Motor neuron (in vitro differentiated cells): ENCODE results near the gene CORT. TPM values are rescaled to one million over a fixed set of nuclear protein-coding genes. Genes with fewer than 3 reads are reported as not detected.
A peak's percentile ranks its signal among the peaks of the same experiment; 100 is the strongest.
"Not testable (repeated sequence)": the region's sequence is repeated elsewhere in the genome, so short reads cannot be mapped to it uniquely, and the experiment has no call there.

Experiments
- ATAC-seq, 8 experiments: fragments of 200-7000 bp; cut with Tn5 transposase; replicated peaks in 6 of 8; 2 replicates each; pipeline ENCODE4 v1.8.0; 2021; ENCODE audit warnings: mild to moderate bottlenecking in 8 of 8, moderate library complexity in 8 of 8
- H3K27ac ChIP-seq, 2 donors: fragments of 250-450 bp; sonication (Bioruptor Pico); 2 replicates each; pipeline ENCODE4 v1.9.0; 2021; ENCODE audit warnings: antibody characterized with exemption in 2 of 2, mild to moderate bottlenecking in 2 of 2, moderate library complexity in 1 of 2
- H3K4me1 ChIP-seq, 2 donors: fragments of 250-450 bp; sonication (Bioruptor Pico); replicated peaks in 1 of 2; 2 replicates each; pipeline ENCODE4 v1.6.1; 2021; ENCODE audit warnings: antibody characterized with exemption in 2 of 2, mild to moderate bottlenecking in 2 of 2, moderate library complexity in 1 of 2
- H3K4me3 ChIP-seq, 5 donors: fragments of 250-450 bp; sonication (Bioruptor Pico); 2 replicates each; pipeline ENCODE4 v1.9.0; 2021; ENCODE audit warnings: antibody characterized with exemption in 5 of 5, mild to moderate bottlenecking in 5 of 5, moderate library complexity in 4 of 5
- WGBS, 10 experiments: fragments of 450-650 bp; shearing (Covaris generic); methylation state at CpG; one replicate each; pipeline ENCODE4 v1.0.0; 2022; 5-methylcytosine and 5-hydroxymethylcytosine counted together
- in situ Hi-C, 9 experiments: fragments of 400-800 bp; cut with MboI; loops; one replicate each; pipeline ENCODE4 v1.15.0; 2021; ENCODE audit warnings: low sequenced_read_pairs in 9 of 9, low pct_unique_long_range_greater_than_20kb in 2 of 9; ENCODE audit not compliant: unreplicated experiment in 9 of 9
- total RNA-seq, 8 experiments: library from RNA; unstranded; fragments of 300-600 nt; gene quantifications; 2 replicates each; pipeline versions ENCODE4 v1.2.3 to v1.2.4, GENCODE V29; 2022

CORT gene, protein sequence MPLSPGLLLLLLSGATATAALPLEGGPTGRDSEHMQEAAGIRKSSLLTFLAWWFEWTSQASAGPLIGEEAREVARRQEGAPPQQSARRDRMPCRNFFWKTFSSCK
- total RNA-seq: 1 to 10 TPM in 7 of 8 experiments, under 1 TPM in 1; 0.94 to 2.7 (median 1.8) TPM

GRCh38 chr1:10449751-10450150 lies at the start of gene CORT:
Gene CORT, plus strand, starts transcription at chr1:10450031. Its CDS starts 193 bp downstream, at chr1:10450224.
- 89 to 100% (median 94%) methylated on average over 3 to 10 of the region's 10 CpGs for WGBS, 10 experiments
- Histone ChIP-seq H3K27ac (no peak within 1 kb of the TSS), H3K4me1 (peaks cover 9 to 11% of the 10 kb centered on the region in 2 donors), H3K4me3 (no peak within 1 kb of the TSS)
- ATAC-seq: no peak
- in situ Hi-C loops: no loop called here

GRCh38 chr1:10401281-10401680 lies 48.5 kb upstream of the CORT start:
- Histone ChIP-seq H3K4me1 (peaks cover 10 to 14% of the 10 kb centered on the region in 2 donors), H3K27ac (no peak overlapping the region), H3K4me3 (no peak overlapping the region)
- WGBS, 10 experiments: 0 to 100% (median 76%) methylated on average over 1 of the region's 1 CpG; no CpG with 5 or more reads in 2 of the 10 experiments
- no peak for ATAC-seq
- in situ Hi-C loops: loop anchor here in 2 of 9 experiments (25.0 kb wide), 2 partner anchors 464 to 514 kb away; partner anchors contain the start of genes LZIC (in 1 of the 2) and NMNAT1 (in 1 of the 2)

- in situ Hi-C loops: loop anchor here in 2 of 9 experiments (25.0 kb wide), 2 partner anchors 466 to 516 kb away; partner anchors contain the start of genes LZIC (in 1 of the 2) and NMNAT1 (in 1 of the 2)
- WGBS, 10 experiments: 93 to 100% (median 97%) methylated on average over 2 to 9 of the region's 9 CpGs; no CpG with 5 or more reads in 2 of the 10 experiments
- ATAC-seq: no peak
- H3K4me1 ChIP-seq: peaks cover 10 to 13% of the 10 kb centered on the region in 2 donors
- H3K4me3 ChIP-seq: no peak overlapping the region
- H3K27ac ChIP-seq: no peak overlapping the region
Observed at GRCh38 chr1:10402729-10403274, 47.0 kb upstream of the CORT start.

DNA sequence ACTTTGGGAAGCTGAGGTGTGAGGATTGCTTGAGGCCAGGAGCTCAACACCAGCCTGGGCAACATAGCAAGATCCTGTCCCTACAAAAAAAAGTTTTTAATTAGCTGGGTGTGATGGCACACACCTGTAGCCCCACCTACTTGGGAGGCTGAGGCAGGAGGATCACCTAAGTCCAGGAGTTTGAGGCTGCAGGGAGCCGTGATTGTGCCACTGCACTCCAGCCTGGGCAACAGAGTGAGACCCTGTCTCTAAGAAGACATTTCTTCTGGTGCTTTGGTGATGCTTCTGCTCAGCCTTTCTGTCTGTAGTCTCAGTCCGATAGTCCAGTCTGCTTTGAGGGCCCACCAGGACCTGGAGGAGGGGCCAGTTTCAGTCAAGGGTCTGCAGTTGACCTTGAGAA lies 42.6 kb upstream of the CORT start:
- in situ Hi-C loops: loop anchor here in 2 of 9 experiments (25.0 kb wide), 2 partner anchors 470 to 520 kb away; partner anchors contain the start of genes LZIC (in 1 of the 2) and NMNAT1 (in 1 of the 2)
- 90 to 100% (median 100%) methylated on average over 1 to 2 of the region's 2 CpGs; no CpG with 5 or more reads in 4 of the 10 experiments for WGBS, 10 experiments
- H3K27ac ChIP-seq: no peak overlapping the region
- H3K4me1 ChIP-seq: no peaks in the 10 kb centered on the region
- no peak overlapping the region for H3K4me3 ChIP-seq
- no peak for ATAC-seq

- in situ Hi-C loops: loop anchor here in 2 of 9 experiments (25.0 kb wide), 2 partner anchors 478 to 528 kb away; partner anchors contain the start of genes LZIC (in 1 of the 2) and NMNAT1 (in 1 of the 2)
- ATAC-seq: peak in 6 of 8 experiments; percentile 11 to 81 (median 28)
- 75 to 100% (median 87%) methylated on average over 1 to 5 of the region's 6 CpGs for WGBS, 10 experiments
Observed at GRCh38 chr1:10415211-10415930, 34.5 kb upstream of the CORT start.

GRCh38 chr1:10415967-10416366 lies 33.9 kb upstream of the CORT start:
- ATAC-seq, H3K4me3 ChIP-seq, H3K27ac ChIP-seq, H3K4me1 ChIP-seq: not testable (repeated sequence)
- in situ Hi-C loops: loop anchor here in 2 of 9 experiments (25.0 kb wide), 2 partner anchors 479 to 529 kb away; partner anchors contain the start of genes LZIC (in 1 of the 2) and NMNAT1 (in 1 of the 2)
- WGBS, 10 experiments: 86 to 100% (median 100%) methylated on average over 1 of the region's 1 CpG; no CpG with 5 or more reads in 2 of the 10 experiments

More at GRCh38 chr1:10415211-10415930, 34.5 kb upstream of the CORT start:
- no peak overlapping the region for H3K27ac ChIP-seq
- no peak overlapping the region for H3K4me3 ChIP-seq
- H3K4me1 ChIP-seq: no peaks in the 10 kb centered on the region

DNA sequence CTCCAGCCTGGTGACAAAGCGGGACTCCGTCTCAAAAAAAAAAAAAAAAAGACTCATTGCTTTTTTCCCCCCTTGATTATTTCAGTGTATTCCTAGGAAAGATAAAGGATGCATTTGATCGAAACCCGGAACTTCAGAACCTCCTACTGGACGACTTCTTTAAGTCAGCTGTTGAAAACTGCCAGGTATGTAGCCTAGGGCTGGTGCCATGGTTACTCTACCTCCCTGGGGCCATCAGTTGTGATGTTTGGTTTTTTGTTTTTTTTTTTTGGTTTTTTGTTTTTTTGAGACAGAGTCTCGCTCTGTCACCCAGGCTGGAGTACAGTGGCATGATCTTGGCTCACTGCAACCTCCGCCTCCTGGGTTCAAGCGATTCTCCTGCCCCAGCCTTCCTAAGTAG lies 31.1 kb upstream of the CORT start:
- in situ Hi-C loops: loop anchor here in 2 of 9 experiments (25.0 kb wide), 2 partner anchors 481 to 531 kb away; partner anchors contain the start of genes LZIC (in 1 of the 2) and NMNAT1 (in 1 of the 2)
- H3K27ac ChIP-seq, H3K4me1 ChIP-seq, H3K4me3 ChIP-seq: not testable (repeated sequence)
- ATAC-seq: peak in 1 of 8 experiments; percentile 2
- WGBS, 10 experiments: 75 to 100% (median 100%) methylated on average over 2 to 8 of the region's 8 CpGs; no CpG with 5 or more reads in 1 of the 10 experiments

DNA sequence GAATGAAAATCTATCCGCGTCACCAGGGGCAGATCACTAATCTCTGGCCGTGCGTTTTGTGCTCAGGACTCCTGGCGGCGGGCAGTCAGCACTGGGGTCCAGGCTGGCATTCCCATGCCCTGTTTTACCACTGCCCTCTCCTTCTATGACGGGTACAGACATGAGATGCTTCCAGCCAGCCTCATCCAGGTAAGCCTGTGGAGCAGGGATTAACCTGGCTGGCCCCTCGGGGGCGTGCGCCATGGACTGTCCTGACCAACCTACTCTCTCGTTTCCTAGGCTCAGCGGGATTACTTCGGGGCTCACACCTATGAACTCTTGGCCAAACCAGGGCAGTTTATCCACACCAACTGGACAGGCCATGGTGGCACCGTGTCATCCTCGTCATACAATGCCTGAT lies 30.5 kb upstream of the CORT start:
- no peak overlapping the region for H3K4me3 ChIP-seq
- in situ Hi-C loops: loop anchor here in 2 of 9 experiments (25.0 kb wide), 2 partner anchors 482 to 532 kb away; partner anchors contain the start of genes LZIC (in 1 of the 2) and NMNAT1 (in 1 of the 2)
- ATAC-seq: peak in 2 of 8 experiments; percentile 28 to 31
- WGBS, 10 experiments: 93 to 100% (median 98%) methylated on average over 2 to 14 of the region's 15 CpGs; no CpG with 5 or more reads in 3 of the 10 experiments
- no peak overlapping the region for H3K27ac ChIP-seq
- H3K4me1 ChIP-seq: no peaks in the 10 kb centered on the region

- 80 to 100% (median 95%) methylated on average over 1 to 5 of the region's 5 CpGs; no CpG with 5 or more reads in 2 of the 10 experiments for WGBS, 10 experiments
Observed at GRCh38 chr1:10421637-10422036, 28.2 kb upstream of the CORT start.

DNA sequence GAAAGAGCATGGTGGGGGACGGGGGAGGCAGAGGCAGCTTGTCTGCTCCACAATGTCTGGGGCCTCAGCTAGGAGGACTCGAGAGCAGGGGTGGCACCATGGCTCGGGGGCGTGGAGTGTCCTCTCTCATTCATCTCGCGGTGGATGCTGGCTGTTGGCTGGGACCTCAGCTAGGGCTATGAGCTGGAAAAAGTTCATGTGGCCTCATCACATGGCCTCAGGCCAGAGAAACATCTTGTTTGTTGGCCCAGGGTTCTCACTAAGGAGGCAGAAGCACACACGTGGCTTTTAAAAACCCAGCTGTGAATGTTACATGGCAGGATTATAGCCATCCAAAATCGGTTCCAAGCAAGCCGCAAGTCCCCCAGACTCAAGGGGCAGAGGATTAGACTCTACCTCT lies 25.8 kb upstream of the CORT start:
- no peak overlapping the region for H3K27ac ChIP-seq
- H3K4me3 ChIP-seq: no peak overlapping the region
- in situ Hi-C loops: loop anchor here in 4 of 9 experiments (10.0 to 25.0 kb wide), 3 partner anchors 487 to 549 kb away; partner anchors contain the start of genes LZIC (in 1 of the 4) and NMNAT1 (in 1 of the 4)
- 20 to 100% (median 75%) methylated on average over 1 to 5 of the region's 9 CpGs; no CpG with 5 or more reads in 2 of the 10 experiments for WGBS, 10 experiments
- H3K4me1 ChIP-seq: no peaks in the 10 kb centered on the region
- ATAC-seq: peak in 3 of 8 experiments; percentile 55 to 71 (median 62)

More at GRCh38 chr1:10421637-10422036, 28.2 kb upstream of the CORT start:
- Histone ChIP-seq H3K4me1 (no peaks in the 10 kb centered on the region), H3K4me3 (no peak overlapping the region), H3K27ac (no peak overlapping the region)
- in situ Hi-C loops: loop anchor here in 4 of 9 experiments (10.0 to 25.0 kb wide), 3 partner anchors 484 to 547 kb away; partner anchors contain the start of genes LZIC (in 1 of the 4) and NMNAT1 (in 1 of the 4)
- peak in 1 of 8 experiments; percentile 15 for ATAC-seq

- Histone ChIP-seq H3K4me1 (no peaks in the 10 kb centered on the region), H3K27ac (no peak overlapping the region), H3K4me3 (no peak overlapping the region)
- in situ Hi-C loops: loop anchor here in 4 of 9 experiments (10.0 to 25.0 kb wide), 3 partner anchors 487 to 550 kb away; partner anchors contain the start of genes LZIC (in 1 of the 4) and NMNAT1 (in 1 of the 4)
- no peak for ATAC-seq
- 75 to 100% (median 85%) methylated on average over 3 to 8 of the region's 8 CpGs for WGBS, 10 experiments
Observed at GRCh38 chr1:10424651-10425050, 25.2 kb upstream of the CORT start.
